ENCODE results near the gene UBE2Q2. TPM values are rescaled to one million over a fixed set of nuclear protein-coding genes. Genes with fewer than 3 reads are reported as not detected.

UBE2Q2 gene
- total and polyA plus RNA-seq, 9 of the 15 experiments (the other 6 are each of a cell fraction or from before 2014, with no cell fraction given), result 6.2 to 24.0 (median 16.2) TPM

DNA sequence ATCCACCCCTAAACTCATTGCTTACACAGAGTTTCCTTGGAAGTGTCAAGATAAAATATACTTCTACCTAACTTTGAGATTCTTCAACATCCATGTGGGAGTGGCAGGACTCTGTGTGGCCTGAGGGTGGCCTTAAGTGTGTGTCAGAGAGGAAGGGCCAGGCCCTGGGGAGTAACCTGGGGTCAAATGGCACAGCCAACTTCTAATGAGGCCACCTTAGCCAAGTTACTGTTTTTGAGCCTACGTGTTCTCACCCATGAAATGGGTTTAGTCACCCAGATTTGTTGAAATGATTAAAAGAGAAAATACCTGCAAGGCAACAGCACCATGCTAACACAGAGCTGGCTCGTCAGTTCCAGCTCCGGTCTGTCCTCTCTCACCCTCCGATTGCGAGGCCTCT, 28.5 kb upstream of the UBE2Q2 start (continued):
- TF ChIP-seq, protein P1, sequence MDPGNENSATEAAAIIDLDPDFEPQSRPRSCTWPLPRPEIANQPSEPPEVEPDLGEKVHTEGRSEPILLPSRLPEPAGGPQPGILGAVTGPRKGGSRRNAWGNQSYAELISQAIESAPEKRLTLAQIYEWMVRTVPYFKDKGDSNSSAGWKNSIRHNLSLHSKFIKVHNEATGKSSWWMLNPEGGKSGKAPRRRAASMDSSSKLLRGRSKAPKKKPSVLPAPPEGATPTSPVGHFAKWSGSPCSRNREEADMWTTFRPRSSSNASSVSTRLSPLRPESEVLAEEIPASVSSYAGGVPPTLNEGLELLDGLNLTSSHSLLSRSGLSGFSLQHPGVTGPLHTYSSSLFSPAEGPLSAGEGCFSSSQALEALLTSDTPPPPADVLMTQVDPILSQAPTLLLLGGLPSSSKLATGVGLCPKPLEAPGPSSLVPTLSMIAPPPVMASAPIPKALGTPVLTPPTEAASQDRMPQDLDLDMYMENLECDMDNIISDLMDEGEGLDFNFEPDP (CRISPR knock-in tag; IDR thresholded peaks at IDR 0.05), result no peak
- TF ChIP-seq ZNF347 (CRISPR knock-in tag; IDR thresholded peaks at IDR 0.05; ENCODE audit: low read depth) (no peak), BDP1 (IDR thresholded peaks at IDR 0.05; ENCODE audit: insufficient read depth, insufficient read length) (no peak)

DNA sequence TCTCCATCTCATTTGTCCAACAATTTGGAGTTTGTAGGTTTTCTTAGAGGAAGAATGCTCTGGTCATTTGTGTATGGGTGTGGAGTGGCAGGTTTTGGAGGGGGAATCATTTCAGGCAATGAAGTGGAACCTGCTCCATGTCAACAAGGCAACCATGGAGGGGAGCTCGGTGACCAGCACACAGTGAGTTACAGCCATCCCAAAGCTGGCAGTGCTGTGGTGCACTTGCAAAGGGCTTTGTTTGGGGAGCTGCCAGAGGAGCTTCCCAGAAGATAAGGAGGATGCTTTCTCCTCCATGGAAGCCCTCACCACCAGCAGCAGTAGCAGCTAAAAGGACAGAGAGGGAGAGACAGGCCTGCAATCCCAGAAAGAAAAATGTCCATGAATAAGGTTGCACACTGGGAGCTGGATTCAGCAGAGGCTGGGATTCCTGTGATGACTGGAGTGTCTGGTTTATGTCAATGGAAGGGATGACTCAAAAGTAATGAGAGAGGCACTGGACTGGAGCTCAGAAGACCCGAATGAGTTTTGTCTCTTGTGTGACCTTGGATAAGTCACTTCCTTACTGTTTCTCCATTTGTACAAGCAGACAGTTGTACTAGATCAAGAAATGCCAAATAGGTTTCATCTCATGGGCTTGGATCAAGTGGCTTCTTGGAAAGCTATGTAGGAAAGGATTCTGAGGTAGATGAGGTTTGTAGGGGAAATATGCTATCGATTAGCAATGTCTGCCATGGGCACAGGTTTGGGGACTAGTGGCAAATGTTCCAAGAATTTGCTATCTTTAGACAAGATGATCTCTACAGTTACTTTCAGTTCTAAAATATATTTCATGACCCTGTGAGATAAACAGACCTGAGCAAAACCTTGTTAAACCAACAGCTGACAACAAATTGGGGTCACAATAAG, 27.2 kb upstream of the UBE2Q2 start:
- no peak overlapping the region for H3K4me3 ChIP-seq
- no TSS peak for BruUV-seq (replicated peaks)
- ATAC-seq (peak; percentile 69), FAIRE-seq (peak; percentile 37), DNase-seq (ENCODE audit: extremely low read depth in 1 of 4, low spot score in 3 of 4) (no peak)
- peak overlapping the region; percentile 81 for H2AFZ ChIP-seq (ENCODE audit: low read depth, low read length)
- H3K27me3 ChIP-seq (ENCODE audit: control insufficient read depth in 2 of 2, insufficient read depth in 2 of 2, low read length in 2 of 2), result no peaks in the 10 kb centered on the region
- H3K9ac ChIP-seq (ENCODE audit: insufficient read depth in 1 of 2, low read depth in 2 of 2, low read length in 2 of 2), result no peak overlapping the region
- H3K9me1 ChIP-seq (ENCODE audit: control insufficient read depth, insufficient read depth, low read length), result no peaks in the 10 kb centered on the region
- no peaks in the 10 kb centered on the region for H3K36me3 ChIP-seq (ENCODE audit: control insufficient read depth, insufficient read depth, low read length)
- CTCF ChIA-PET (ENCODE audit: low intra/inter-chr PET ratio), result interaction anchor here (1.3 kb wide), 1 partner anchor 106 kb away, joined by 3 read pairs; no protein-coding TSS in a partner anchor
- H3K4me1 ChIP-seq (replicated peaks in 1 of 2; ENCODE audit: control insufficient read depth in 2 of 2, insufficient read depth in 2 of 2, low read length in 2 of 2), result peaks cover 0 to 3% of the 10 kb centered on the region in 2 experiments; a peak in 2 of 5 replicates
- intact Hi-C loops (cut with micrococcal nuclease), result loop anchor here (10.0 kb wide), 1 partner anchor 239 kb away; the partner anchor contains the start of gene TMEM266
- in situ Hi-C loops (cut with MboI), result loop anchor here (10.0 kb wide), 1 partner anchor 329 kb away; no protein-coding TSS in a partner anchor
- POLR2A ChIA-PET, result interaction anchor here (0.7 to 2.3 kb wide), 4 partner anchors 14 to 27 kb away, joined by 3 to 10 read pairs (median 6); partner anchors contain the start of gene UBE2Q2
- H3K27ac ChIP-seq (ENCODE audit: extremely low read depth, low read depth, low read length), result peak overlapping the region; percentile 44; the same call in 1 of the 3 replicates
- H3K4me2 ChIP-seq (ENCODE audit: insufficient read depth, low read length), result no peak overlapping the region
- no peaks in the 10 kb centered on the region for H4K20me1 ChIP-seq (replicated peaks; ENCODE audit: control insufficient read depth, insufficient read depth, low read length)
- H3K9me3 ChIP-seq (replicated peaks; ENCODE audit: control insufficient read depth, insufficient read depth, low read depth, low read length), result 0 out of 2 replicates have a peak, but pooled peaks cover 2% of the 10 kb centered on the region
- WGBS (ENCODE audit: insufficient coverage, low coverage, missing lambda C conversion rate), result 24% methylated on average over 3 of the region's 3 CpGs
- H3K79me2 ChIP-seq (ENCODE audit: control insufficient read depth, insufficient read depth, low read length), result no peaks in the 10 kb centered on the region
- TF ChIP-seq CBX3 (IDR thresholded peaks at IDR 0.05; ENCODE audit: borderline replicate concordance in 1 of 2, low read length in 2 of 2) (0 out of 3 replicates have a peak, but pooled peaks of 1 of the 2 experiments have one; percentile 22), RAD21 (CRISPR knock-in tag; conservative IDR thresholded peaks at IDR 0.05 in 1 of 2, IDR thresholded peaks at IDR 0.05 in 1 of 2) (peak in 1 of 2 experiments; percentile 69; a peak in 3 of 4 replicates), PHF20 (IDR thresholded peaks at IDR 0.05; ENCODE audit: partially characterized antibody) (peak; percentile 18), JUND (IDR thresholded peaks at IDR 0.05; ENCODE audit: borderline replicate concordance, low read depth, low read length) (no peak), JUND (tag; IDR thresholded peaks at IDR 0.05; ENCODE audit: borderline replicate concordance, low read depth, low read length) (0 out of 3 replicates have a peak, but pooled peaks have one; percentile 24), ZNF224 (CRISPR knock-in tag; IDR thresholded peaks at IDR 0.05) (no peak)
- TF ChIP-seq, protein P2, sequence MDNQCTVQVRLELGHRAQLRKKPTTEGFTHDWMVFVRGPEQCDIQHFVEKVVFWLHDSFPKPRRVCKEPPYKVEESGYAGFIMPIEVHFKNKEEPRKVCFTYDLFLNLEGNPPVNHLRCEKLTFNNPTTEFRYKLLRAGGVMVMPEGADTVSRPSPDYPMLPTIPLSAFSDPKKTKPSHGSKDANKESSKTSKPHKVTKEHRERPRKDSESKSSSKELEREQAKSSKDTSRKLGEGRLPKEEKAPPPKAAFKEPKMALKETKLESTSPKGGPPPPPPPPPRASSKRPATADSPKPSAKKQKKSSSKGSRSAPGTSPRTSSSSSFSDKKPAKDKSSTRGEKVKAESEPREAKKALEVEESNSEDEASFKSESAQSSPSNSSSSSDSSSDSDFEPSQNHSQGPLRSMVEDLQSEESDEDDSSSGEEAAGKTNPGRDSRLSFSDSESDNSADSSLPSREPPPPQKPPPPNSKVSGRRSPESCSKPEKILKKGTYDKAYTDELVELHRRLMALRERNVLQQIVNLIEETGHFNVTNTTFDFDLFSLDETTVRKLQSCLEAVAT (IDR thresholded peaks at IDR 0.05), result peak in 1 of 2 experiments; percentile 90; a peak in 2 of 4 replicates

Data from K562 (cell line).